NCI-H526 (cell line): ENCODE data around the gene OSBPL7.
A peak's percentile ranks its signal among the peaks of the same experiment; 100 is the strongest.

Experiments used
- DNase-seq, 2 experiments: peaks; one replicate each; lab custom pipeline; 2025; lab: John Stamatoyannopoulos, UW

Gene OSBPL7, protein sequence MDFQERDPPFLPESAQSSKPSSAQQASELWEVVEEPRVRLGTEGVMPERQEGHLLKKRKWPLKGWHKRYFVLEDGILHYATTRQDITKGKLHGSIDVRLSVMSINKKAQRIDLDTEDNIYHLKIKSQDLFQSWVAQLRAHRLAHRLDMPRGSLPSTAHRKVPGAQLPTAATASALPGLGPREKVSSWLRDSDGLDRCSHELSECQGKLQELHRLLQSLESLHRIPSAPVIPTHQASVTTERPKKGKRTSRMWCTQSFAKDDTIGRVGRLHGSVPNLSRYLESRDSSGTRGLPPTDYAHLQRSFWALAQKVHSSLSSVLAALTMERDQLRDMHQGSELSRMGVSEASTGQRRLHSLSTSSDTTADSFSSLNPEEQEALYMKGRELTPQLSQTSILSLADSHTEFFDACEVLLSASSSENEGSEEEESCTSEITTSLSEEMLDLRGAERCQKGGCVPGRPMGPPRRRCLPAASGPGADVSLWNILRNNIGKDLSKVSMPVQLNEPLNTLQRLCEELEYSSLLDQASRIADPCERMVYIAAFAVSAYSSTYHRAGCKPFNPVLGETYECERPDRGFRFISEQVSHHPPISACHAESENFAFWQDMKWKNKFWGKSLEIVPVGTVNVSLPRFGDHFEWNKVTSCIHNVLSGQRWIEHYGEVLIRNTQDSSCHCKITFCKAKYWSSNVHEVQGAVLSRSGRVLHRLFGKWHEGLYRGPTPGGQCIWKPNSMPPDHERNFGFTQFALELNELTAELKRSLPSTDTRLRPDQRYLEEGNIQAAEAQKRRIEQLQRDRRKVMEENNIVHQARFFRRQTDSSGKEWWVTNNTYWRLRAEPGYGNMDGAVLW

DNA sequence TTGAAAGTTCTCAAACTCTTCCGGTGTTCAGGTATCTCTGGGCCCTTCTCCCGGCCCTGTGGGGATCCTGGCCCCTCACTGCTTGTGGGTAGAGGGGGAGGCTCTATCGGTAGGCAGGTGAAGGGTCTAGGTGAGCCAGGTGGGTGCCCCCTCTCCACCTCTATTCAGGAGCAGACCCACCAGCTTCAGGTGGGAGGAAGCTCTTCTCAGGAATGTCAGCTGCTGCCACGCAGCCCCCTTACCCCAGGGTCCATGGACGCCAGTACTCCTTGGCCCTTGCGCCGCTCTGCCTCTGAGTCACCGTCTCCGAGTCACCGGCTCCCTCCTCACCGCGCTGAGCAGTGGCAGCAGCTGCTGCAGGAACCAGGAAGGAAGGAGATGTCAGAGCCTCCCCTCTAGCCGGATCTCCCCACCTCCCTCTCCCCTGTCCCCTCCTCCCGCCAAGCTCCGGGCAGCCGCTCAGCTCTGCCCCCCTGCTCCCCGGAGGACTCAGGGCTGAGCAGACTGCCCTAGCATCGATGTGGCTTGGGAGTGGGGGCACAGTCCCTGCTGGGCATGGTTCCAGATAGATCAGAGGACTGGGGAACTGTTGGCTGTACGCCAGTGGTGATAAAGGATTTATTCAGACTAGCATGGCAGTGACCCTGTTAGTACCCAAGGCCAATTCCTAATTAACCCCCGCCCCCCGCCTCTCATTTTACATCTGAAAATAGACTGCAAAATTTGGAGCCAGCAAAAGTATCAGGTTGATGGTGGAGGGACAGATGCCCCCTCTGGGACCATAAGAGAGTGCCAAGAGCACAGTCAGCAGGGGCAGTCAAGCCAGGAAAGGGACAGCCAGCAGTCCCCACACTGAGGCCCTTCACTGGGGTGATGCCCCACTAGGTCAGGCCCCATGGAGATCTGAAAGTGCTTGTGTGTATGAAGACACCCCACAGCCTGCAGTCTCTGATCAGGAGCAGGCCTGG is at the start of gene OSBPL7:
TSS of gene OSBPL7 (minus strand) at position 371 of the 968 bp plus-strand sequence. CDS start 1,516 bp downstream, outside the sequence.
- peak; percentile 69 to 91 for DNase-seq

GRCh38 chr17:47871048-47871447 is 49.5 kb upstream of the OSBPL7 start:
- no peak for DNase-seq

- no peak for DNase-seq
Observed at GRCh38 chr17:47870056-47870455, 48.5 kb upstream of the OSBPL7 start.

- no peak for DNase-seq
Observed at GRCh38 chr17:47869114-47869513, 47.5 kb upstream of the OSBPL7 start.

DNA sequence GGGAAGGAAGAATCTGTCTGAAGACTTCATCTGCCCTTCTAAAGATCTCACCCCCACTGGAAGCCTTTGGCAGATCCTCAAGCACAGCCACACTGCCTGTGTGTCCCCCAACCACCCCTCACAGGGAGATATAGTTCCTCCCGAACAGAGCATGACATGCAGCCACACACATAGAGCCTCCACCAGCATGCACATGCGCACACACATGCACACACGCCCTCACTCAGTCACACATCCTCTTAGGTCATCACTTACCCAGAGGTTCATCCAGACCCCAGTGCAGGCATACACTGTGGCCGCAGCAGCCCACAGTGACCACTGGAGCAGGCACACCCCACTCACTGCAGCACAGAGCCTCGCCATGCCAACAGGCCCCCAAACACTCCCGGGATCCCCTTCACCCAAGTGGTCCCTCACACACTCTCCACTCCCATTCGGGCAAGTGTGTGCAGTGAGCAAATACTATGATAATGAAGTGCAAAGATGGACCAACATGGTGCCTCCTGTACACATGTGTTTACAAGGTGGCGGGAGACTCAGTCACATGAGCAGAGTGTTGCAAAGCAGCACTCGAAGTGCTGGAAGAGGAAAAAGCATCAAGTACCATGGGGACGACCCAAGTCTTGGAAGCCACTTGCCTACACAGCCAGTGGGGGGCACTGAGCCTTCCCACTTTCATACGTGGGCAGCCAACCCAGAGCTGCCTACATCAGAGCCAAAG is 46.4 kb upstream of the OSBPL7 start:
- no peak for DNase-seq

DNA sequence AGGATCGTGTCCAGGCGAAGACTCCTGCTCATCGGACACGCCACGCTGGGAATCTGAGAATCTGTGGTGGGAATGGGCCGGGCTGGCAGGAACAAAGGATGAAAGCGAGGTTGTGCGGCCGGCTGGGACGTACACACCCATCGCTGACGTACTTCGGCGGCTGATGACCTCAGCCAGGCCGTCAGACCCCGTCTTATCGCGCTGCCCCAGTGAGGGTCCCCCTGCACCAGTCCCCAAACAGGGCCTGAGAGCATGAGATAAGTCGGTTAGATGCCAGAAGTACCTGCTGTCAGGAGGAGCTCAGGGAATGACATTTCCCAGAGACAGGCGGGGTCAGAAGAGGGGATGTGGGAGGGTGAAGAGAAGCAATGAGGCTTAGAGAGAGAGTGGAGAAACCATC is 45.3 kb upstream of the OSBPL7 start:
- DNase-seq, result no peak

GRCh38 chr17:47864791-47865216 is 43.2 kb upstream of the OSBPL7 start:
- DNase-seq, result no peak

DNA sequence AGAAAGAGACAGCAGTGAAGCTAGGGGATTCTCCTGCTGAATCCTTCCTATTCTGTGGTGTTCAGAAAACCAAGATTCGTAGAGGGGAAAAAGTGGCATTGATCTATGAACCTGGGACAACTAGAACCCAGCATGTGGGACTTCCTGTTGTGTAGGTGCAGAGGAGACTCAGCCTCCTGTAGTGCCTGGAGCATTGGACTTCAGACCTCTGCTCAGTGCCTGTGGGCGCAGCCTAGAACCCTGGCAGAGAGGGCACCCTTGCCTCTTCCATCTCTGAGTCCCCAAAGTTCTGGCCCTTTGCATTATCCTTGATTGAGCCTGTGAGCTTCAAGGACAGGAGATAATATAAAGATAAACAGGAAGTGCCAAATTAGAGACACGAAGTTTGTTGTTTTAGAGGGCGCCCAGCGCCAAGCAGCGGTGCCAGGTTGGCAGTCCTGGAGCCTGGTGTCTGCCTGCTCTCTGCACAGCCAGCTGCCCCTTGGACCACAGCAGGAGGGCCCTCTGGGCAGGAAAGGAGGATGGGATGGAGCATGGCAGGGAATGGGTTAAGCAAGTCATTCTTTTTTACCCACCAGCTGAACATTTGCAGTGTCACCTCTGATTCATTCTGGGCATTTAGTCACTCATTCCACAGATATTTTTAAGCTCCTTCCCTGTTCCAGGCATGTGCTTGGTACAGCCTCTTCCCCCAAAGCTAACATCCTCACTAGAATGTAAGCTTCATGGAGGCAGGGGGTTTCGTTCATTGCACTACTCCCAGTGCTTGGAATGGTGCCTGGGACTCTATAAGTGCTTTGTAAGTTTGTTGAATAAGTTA is 41.2 kb upstream of the OSBPL7 start:
- DNase-seq, result no peak

GRCh38 chr17:47860386-47860785 is 38.8 kb upstream of the OSBPL7 start:
- no peak for DNase-seq

GRCh38 chr17:47857551-47858455 is 36.2 kb upstream of the OSBPL7 start:
- DNase-seq, result no peak

GRCh38 chr17:47856830-47857229 is 35.2 kb upstream of the OSBPL7 start:
- DNase-seq, result no peak

DNA sequence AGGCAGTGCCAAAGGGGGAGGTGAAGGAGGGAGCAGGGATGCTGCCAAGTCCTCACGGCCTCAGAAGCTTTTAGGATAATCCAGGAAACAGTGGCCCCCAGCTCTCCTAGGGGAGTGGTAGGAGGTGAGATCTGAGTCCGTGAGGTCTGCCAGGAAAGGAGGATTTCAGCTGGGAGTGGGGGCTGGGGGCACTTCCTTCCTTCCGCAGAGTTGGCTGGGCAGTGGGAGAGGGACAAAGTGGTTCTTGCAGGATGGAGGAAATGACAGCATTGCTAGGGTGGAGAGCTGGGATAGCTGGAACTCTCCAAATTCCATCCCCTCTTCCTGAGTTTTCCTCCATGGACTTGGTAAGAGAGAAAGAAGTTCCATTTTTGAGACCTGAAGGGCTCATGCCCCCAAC is 34.1 kb upstream of the OSBPL7 start:
- DNase-seq, result no peak

DNA sequence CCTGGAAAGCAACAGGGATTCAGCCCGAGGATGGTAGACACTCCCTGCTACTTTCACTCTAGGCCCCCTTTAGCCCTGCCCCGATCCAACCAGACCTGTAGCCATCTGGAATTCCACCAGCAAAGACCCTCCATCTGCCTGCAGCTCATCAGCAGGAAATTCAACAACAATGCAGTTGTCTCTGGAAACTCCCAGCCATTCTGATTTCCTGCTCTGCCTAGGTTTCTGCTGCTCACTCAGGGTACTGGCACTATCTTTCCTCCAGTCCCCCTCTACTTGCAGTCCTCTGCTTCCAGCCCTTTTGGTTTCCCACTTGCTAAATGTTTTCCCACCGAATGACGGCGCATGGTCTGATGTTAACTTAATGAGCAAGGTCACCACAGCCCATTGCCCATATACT is 32.0 kb upstream of the OSBPL7 start:
- DNase-seq, result no peak

- no peak for DNase-seq
Observed at GRCh38 chr17:47852113-47852949, 30.7 kb upstream of the OSBPL7 start.

- no peak for DNase-seq
Observed at GRCh38 chr17:47851764-47852112, 30.1 kb upstream of the OSBPL7 start.

DNA sequence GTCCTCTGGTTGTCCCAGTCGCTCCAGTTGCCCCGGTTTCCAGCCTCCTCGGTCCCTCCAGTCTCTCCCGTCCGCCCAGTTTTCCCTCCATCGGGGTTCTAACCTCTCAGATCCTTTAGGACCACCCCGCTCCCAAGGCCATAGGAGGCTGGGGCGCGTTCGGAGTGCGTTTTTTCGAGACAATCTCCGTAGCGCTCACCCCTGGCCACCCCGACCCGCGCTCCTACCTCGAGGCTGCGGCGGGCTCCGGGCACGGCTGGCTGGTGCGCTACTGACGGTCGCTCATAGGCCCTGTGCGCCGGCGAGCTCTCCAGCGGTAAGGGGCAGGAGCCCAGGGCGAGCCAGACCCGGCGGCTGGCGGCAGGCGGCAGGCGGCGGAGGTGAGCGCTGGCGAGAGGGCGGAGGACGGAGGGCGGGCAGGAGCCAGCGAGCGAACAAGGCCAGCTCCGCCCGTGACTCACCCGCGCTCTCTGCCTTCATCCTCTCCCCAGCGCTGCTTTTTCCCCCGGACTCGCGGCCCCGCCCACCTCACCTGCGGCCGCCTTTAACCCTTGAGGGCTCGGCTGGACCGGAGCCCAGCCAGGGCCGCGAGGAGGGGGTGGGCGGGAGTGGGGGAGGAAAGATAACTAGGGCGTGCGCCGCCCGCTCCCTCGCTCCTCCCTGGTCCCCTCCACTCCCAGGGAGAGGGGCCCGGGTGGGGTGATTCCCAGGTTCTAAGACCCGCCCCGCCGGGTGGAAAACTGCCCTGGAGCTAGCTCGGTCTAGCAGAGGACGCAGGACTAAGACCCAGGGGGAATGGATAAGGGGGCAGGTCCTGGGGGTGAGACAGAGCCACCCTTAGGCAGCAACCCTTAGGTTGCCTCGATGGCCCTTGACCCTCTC is 29.3 kb upstream of the OSBPL7 start, which contains the start of gene SP6:
TSS of gene SP6 (minus strand) at position 472 of the 882 bp plus-strand sequence. CDS start 2,734 bp downstream, outside the sequence.
- DNase-seq, result peak; percentile 62 to 95

GRCh38 chr17:47850373-47850691 is 28.7 kb upstream of the OSBPL7 start:
- no peak for DNase-seq

DNA sequence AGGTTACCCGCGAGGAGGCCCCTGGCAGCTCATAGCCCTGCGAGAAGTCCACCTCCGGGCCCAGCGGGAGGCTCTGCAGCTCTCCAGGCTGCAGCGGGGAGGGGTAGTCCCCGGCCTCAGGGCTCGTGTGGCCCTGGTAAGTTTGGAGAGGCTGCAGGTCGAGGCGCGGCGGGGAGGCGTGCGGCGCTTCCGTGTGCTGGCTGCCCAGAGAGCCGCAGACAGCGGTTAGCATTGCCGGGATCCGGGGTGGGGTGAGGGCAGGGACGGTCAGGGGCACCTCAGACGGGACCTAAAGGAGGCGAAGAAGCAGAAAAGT is 26.6 kb upstream of the OSBPL7 start:
- DNase-seq, result peak in 1 of 2 experiments; percentile 64
